ENCODE data around the gene DCC.
"Not testable (repeated sequence)": the region's sequence is repeated elsewhere in the genome, so short reads cannot be mapped to it uniquely, and the experiment has no call there.

DCC gene

GRCh38 chr18:53417003-53417402 is 1077.0 kb downstream of the DCC start:
- DNase-seq (ENCODE audit: low read depth) = no peak

GRCh38 chr18:53421869-53422268 is 1081.9 kb downstream of the DCC start:
- DNase-seq (ENCODE audit: low read depth) = no peak

GRCh38 chr18:53422896-53423295 is 1082.9 kb downstream of the DCC start:
- DNase-seq (ENCODE audit: low read depth) = no peak

GRCh38 chr18:53426666-53427184 is 1086.7 kb downstream of the DCC start:
- no peak for DNase-seq (ENCODE audit: low read depth)

GRCh38 chr18:53441761-53442414 is 1101.9 kb downstream of the DCC start:
- no peak for DNase-seq (ENCODE audit: low read depth)

GRCh38 chr18:53442415-53442783 is 1102.4 kb downstream of the DCC start:
- DNase-seq (ENCODE audit: low read depth) = no peak

GRCh38 chr18:53443336-53443735 is 1103.3 kb downstream of the DCC start:
- no peak for DNase-seq (ENCODE audit: low read depth)

GRCh38 chr18:53443831-53444230 is 1103.8 kb downstream of the DCC start:
- no peak for DNase-seq (ENCODE audit: low read depth)

GRCh38 chr18:53451902-53452301 is 1111.9 kb downstream of the DCC start:
- no peak for DNase-seq (ENCODE audit: low read depth)

- DNase-seq (ENCODE audit: low read depth) = no peak
Measured at GRCh38 chr18:53457068-53457467, 1117.1 kb downstream of the DCC start.

- DNase-seq (ENCODE audit: low read depth) = no peak
Measured at GRCh38 chr18:53458268-53458667, 1118.3 kb downstream of the DCC start.

- no peak for DNase-seq (ENCODE audit: low read depth)
Measured at GRCh38 chr18:53458944-53459580, 1119.1 kb downstream of the DCC start.

- no peak for DNase-seq (ENCODE audit: low read depth)
Measured at GRCh38 chr18:53467756-53468155, 1127.8 kb downstream of the DCC start.

- not testable (repeated sequence) for DNase-seq (ENCODE audit: low read depth)
Measured at GRCh38 chr18:53468173-53468572, 1128.2 kb downstream of the DCC start.

GRCh38 chr18:53472546-53472945 is 1132.5 kb downstream of the DCC start:
- no peak for DNase-seq (ENCODE audit: low read depth)

GRCh38 chr18:53478155-53478554 is 1138.2 kb downstream of the DCC start:
- DNase-seq (ENCODE audit: low read depth) = no peak

- no peak for DNase-seq (ENCODE audit: low read depth)
Measured at GRCh38 chr18:53486296-53486695, 1146.3 kb downstream of the DCC start.

- DNase-seq (ENCODE audit: low read depth) = no peak
Measured at GRCh38 chr18:53489266-53489665, 1149.3 kb downstream of the DCC start.

GRCh38 chr18:53490019-53490418 is 1150.0 kb downstream of the DCC start:
- DNase-seq (ENCODE audit: low read depth) = no peak

GRCh38 chr18:53496028-53496427 is 1156.0 kb downstream of the DCC start:
- no peak for DNase-seq (ENCODE audit: low read depth)

GRCh38 chr18:53503914-53504441 is 1164.0 kb downstream of the DCC start:
- DNase-seq (ENCODE audit: low read depth) = no peak

GRCh38 chr18:53508529-53508928 is 1168.5 kb downstream of the DCC start:
- no peak for DNase-seq (ENCODE audit: low read depth)

- DNase-seq (ENCODE audit: low read depth) = no peak
Measured at GRCh38 chr18:53509886-53510285, 1169.9 kb downstream of the DCC start.

GRCh38 chr18:53511725-53512124 is 1171.7 kb downstream of the DCC start:
- DNase-seq (ENCODE audit: low read depth) = not testable (repeated sequence)
